Measurements from ENCODE around the gene ITGA1. TPM values are rescaled to one million over a fixed set of nuclear protein-coding genes. Genes with fewer than 3 reads are reported as not detected.
A peak's percentile ranks its signal among the peaks of the same experiment; 100 is the strongest.
"Not testable (repeated sequence)": the region's sequence is repeated elsewhere in the genome, so short reads cannot be mapped to it uniquely, and the experiment has no call there.

Gene ITGA1
- polyA plus RNA-seq, 3 donors: 47.7 to 59.8 (median 52.6) TPM

DNA sequence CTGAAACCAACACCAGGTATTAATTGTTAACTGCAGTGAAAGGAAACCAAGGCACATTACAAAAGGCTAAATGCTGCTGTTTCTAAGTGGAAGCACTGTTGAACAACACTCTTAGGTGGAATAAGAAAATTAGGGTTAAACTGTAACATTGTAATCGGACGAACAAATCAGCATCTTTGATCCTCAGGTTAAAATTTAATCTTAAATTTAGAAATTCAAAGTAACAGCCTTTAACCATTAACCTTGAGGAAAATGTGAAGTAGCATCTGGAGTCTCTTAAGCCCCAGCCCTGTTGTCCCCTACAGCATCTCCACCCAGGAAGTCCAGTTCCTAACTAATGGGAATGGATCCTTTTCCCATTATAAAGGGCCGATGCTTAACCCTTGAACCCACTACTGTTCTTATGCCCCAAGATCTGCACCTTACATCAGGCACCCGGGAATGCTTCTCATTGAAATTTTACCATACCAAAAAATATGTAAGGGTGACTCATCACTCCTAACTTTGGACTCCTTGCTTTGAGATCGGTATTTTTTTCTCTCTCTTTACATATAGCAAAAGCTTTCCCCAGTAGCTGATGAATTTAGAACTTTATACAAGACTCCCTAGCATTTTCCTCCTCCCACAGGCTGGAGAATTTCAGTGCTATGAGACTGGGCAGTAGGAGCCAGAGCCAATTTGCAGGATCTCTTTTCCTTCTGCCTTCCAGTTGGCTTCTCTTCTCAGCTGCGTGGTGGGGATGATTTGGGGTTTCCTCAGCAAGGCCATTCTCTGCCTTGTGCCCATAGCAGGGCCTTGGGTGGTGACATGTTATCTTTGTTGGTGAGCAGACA lies 169.4 kb downstream of the ITGA1 start:
- DNase-seq (ENCODE audit: extremely low read depth in 1 of 11, low read depth in 9 of 11, low spot score in 4 of 11): peak in 2 of 11 donors; percentile 22 to 32

DNA sequence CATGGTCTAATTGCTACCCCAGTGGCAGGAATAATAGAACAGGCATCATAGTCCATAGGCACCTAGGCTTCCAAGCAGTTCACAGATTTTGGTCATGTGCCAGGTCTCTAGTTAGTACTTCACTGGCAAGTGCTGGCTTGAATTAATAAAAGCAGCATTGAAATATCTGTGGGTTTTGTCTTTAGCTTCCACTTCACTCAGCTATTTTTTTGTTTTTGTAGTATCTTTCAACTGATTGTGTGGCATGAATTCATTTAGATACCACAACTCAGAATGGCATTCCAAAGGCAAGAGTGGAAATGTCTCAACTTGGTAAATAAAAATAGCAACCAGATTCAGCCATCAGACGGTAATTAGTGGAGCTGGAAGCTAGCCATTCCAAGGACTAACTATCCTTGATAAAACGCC lies 173.6 kb downstream of the ITGA1 start:
- no peak for DNase-seq (ENCODE audit: extremely low read depth in 1 of 11, low read depth in 9 of 11, low spot score in 4 of 11)

DNA sequence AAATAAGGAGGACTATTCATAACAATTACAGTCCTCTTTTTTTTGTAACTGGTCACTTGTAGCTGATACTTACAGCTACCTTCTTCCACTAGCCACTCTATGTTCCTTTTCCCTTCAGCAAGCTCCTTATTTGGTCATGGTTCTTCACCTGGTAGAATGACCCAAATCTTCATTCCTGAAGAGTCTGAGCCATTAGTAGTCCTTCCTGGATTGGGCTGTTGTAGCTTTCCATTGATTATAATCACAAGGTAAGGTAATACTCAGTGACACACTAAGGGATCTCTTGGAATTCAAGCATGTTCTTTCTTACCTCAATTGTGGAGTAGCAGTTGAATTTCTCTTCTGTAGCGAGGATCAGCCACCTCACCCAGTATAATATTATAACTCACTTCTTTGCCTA lies 175.9 kb downstream of the ITGA1 start:
- DNase-seq (ENCODE audit: extremely low read depth in 1 of 11, low read depth in 9 of 11, low spot score in 4 of 11): no peak

- no peak for DNase-seq (ENCODE audit: extremely low read depth in 1 of 11, low read depth in 9 of 11, low spot score in 4 of 11)
Measured at GRCh38 chr5:52964138-52964537, 176.4 kb downstream of the ITGA1 start.

GRCh38 chr5:52976157-52976556 lies 188.4 kb downstream of the ITGA1 start:
- not testable (repeated sequence) for DNase-seq (ENCODE audit: extremely low read depth in 1 of 11, low read depth in 9 of 11, low spot score in 4 of 11)

DNA sequence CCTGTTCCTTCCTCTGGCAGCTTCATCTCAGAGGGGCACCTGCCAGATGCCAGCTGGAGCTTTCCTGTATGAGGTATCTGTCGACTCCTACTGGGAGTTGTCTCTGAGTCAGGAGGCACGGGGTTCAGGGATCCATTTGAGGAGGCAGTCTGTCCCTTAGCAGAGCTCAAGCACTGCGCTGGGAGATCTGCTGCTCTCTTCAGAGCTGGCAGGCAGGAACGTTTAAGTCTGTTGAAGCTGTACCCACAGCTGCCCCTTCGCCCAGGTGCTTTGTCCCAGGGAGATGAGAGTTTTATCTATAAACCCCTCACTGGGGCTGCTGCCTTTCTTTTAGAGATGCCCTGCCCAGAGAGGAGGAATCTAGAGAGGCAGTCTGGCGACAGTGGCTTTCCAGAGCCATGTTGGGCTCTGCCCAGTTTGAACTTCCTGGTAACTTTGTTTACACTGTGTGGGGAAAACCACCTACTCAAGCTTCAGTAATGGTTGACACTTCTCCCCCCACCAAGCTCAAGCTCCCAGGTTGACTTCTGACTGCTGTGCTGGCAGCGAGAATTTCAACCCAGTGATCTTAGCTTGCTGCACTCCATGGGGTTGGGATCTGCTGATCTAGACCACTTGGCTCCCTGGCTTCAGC lies 189.7 kb downstream of the ITGA1 start:
- DNase-seq (ENCODE audit: extremely low read depth in 1 of 11, low read depth in 9 of 11, low spot score in 4 of 11): no peak

DNA sequence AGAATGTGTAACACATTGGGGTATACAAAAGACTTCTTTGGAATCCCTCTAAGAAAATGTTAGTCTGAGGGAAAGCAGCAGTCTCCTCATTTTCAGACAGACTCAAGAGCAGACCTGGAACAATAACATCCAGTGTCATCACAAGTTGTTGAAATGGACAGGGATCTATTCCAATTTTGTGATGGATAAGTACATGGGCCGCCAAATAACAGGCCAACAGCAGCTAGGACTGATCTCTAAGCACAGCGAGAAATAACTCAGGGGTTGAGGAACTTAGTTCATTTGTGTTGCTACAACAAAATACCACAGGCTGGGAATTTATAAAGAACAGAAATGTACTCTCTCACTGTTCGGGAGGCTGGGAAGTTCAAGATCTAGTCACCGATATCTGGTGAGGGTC lies 193.8 kb downstream of the ITGA1 start:
- no peak for DNase-seq (ENCODE audit: extremely low read depth in 1 of 11, low read depth in 9 of 11, low spot score in 4 of 11)

- DNase-seq (ENCODE audit: extremely low read depth in 1 of 11, low read depth in 9 of 11, low spot score in 4 of 11): no peak
Measured at GRCh38 chr5:52983731-52984636, 196.3 kb downstream of the ITGA1 start.

DNA sequence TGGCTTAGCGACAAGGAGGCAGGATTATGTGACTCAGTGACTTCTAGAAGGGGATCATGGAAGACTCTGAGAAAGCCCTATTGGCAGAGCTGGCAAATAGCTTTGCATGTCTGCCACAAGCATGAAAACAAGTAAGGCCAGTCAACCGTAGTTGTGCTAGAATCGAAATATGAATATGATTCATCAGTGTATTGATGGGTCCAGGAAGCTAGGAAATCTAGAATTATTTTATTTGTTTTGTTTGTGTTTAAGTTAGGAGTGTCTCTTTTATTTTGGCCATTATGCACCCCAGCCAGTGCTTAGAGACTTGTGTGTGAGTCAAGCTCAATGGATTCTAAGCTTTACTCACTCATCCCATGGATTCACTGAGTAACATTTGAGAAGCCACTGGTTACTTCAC lies 197.6 kb downstream of the ITGA1 start:
- DNase-seq (ENCODE audit: extremely low read depth in 1 of 11, low read depth in 9 of 11, low spot score in 4 of 11): no peak

DNA sequence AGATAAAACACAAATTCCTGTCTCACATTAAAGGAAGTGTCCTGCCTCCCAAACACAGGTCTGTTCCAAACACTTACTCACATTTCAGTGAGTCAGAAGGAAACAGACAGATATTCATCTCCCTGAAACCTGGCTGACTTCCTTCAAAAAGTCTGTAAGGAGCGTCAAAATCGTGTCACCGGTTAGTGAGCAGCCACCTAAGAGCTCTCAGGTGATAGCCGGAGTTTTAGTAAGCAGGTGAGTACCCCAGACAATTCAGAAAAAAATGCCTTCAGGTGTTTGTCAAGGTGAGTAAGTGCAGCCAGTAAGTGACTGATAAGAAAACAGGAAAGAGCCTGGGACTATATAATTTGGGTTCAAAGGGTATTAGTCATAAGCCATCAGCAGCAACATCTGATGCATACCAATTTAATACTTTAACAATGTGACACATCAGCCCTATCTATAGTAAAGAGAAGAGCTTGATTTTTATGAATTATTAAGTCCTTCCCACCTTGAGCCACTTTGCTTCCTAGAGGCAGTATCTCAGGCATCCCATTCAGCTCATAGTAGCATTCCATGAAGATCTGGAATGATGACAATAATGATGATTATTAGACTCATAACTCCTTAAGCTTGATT lies 200.1 kb downstream of the ITGA1 start:
- DNase-seq (ENCODE audit: extremely low read depth in 1 of 11, low read depth in 9 of 11, low spot score in 4 of 11): no peak

DNA sequence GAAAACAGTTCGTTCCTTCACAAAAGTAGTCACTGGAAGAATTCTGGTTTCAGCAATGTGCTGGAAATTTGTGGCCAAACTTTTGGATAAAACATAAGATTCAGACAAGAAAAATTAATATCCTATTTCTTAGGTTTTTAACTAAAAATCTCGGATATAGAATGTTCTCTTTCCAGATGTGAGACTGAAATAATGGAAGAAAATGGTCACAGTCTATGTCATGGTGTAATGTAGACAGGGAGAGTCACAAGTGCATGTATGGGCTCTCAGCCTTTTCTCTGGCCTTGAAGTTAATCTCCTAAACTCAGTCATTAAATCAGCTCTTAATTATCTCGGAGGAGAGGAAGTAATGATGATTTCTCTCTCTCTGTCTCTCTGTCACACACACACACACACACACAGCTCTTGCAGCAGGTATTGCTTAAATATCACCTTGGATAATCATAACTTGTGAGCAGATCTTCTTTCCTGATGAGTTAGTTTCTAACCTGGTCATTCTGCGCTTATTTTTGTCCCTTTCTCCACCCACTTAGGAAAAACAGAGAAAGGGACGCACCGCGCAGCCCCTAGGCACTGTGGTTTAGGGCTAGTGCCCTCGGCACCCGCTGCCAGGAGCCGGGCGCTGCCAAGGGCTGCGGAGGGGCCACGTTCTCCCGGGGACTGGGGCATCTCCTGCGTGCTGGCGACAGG lies 200.8 kb downstream of the ITGA1 start:
- DNase-seq (ENCODE audit: extremely low read depth in 1 of 11, low read depth in 9 of 11, low spot score in 4 of 11): no peak

- peak in 4 of 11 donors; percentile 31 to 43 (median 34) for DNase-seq (ENCODE audit: extremely low read depth in 1 of 11, low read depth in 9 of 11, low spot score in 4 of 11)
Measured at GRCh38 chr5:52989025-52989780, 201.5 kb downstream of the ITGA1 start, which contains the start of gene ITGA2. Gene ITGA2 (plus strand): TSS chr5:52989352. CDS start chr5:52989469, 117 bp downstream.

DNA sequence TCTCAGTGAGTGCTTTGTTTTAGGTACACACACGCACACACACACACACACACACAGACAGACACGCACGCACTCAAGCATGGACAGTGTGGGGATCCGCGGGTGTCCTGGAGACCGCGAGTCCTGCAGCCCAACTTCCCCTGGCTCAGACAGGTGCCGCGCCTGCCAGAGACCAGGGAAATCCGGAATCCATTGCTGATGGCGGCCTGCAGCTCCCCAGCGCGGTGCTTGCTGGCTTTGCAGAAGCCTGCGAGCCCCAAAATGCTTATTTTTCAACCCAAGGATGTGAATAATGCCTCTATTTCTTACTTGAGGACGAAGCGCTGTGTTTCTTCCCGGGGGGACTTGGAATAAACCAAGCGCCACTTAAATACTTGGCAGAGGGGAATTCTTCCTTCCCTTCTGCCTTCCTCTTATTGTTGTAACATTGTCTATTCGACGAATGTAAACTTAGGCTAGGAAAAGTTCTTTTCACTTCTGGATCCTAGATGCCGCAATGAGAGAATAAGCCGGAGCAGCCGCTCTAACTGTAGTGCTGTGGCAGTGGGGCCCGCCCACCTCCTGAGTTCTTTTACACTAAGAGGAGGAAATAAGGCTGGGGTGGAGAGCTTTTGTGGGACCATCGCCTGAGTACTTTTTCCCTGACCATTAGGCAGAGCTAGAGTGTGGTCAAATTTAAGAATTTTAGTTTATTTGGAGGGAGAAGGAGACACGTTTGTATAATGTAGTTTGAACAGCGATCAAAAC lies 202.2 kb downstream of the ITGA1 start:
- DNase-seq (ENCODE audit: extremely low read depth in 1 of 11, low read depth in 9 of 11, low spot score in 4 of 11): peak in 3 of 11 donors; percentile 25 to 38 (median 37)

GRCh38 chr5:52990528-52990925 lies 202.8 kb downstream of the ITGA1 start:
- no peak for DNase-seq (ENCODE audit: extremely low read depth in 1 of 11, low read depth in 9 of 11, low spot score in 4 of 11)

DNA sequence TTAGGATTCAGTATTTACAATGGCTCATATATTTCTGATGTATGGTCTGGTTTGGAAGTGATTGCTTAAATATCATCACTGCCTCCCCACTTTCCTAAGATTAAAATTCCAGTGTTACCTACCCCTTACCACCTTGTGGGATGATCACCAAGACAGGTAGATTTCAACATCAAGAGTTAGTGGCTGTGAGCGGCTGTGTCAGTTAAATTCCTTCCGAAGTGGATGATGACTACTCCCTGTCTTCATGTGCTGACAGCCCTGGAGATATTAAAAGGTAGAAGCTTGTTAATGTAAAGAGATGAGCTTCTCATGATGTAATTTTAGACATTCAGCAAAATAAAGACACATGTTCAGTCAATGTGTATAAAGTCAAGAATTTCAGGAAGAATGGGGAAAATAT lies 205.7 kb downstream of the ITGA1 start:
- no peak for DNase-seq (ENCODE audit: extremely low read depth in 1 of 11, low read depth in 9 of 11, low spot score in 4 of 11)

- DNase-seq (ENCODE audit: extremely low read depth in 1 of 11, low read depth in 9 of 11, low spot score in 4 of 11): no peak
Measured at GRCh38 chr5:52994266-52994665, 206.6 kb downstream of the ITGA1 start.

GRCh38 chr5:52995095-52995494 lies 207.4 kb downstream of the ITGA1 start:
- DNase-seq (ENCODE audit: extremely low read depth in 1 of 11, low read depth in 9 of 11, low spot score in 4 of 11): no peak
